Keratinocyte (primary cell): ENCODE results near the gene URGCP.

Experiments
- CTCF ChIP-seq, 3 experiments: IDR thresholded peaks in 1 of 3; conservative IDR thresholded peaks in 1 of 3; optimal IDR thresholded peaks in 1 of 3; 2 replicates in 2 of 3; 3 replicates in 1 of 3; pipeline versions ENCODE3 to v1.5.1; 2011; ENCODE audit warnings: low read length in 3 of 3, mild to moderate bottlenecking in 3 of 3, moderate library complexity in 2 of 3, control low read depth in 1 of 3, inconsistent platforms in 1 of 3; ENCODE audit not compliant: insufficient read depth in 2 of 3; ENCODE audit errors: extremely low read depth in 1 of 3
- EZH2 ChIP-seq: IDR thresholded peaks from one replicate; pipeline ENCODE4 v1.6.1; 2012; ENCODE audit warnings: inconsistent platforms, mild to moderate bottlenecking, low read length, moderate library complexity

GRCh38 chr7:43922726-43923125, 16.3 kb upstream of the URGCP start:
- TF ChIP-seq CTCF (optimal IDR thresholded peaks at IDR 0.05 in 1 of 3, IDR thresholded peaks at IDR 0.05 in 1 of 3, conservative IDR thresholded peaks at IDR 0.05 in 1 of 3; ENCODE audit: extremely low read depth in 1 of 3, insufficient read depth in 2 of 3, low read length in 3 of 3) (no peak), EZH2 (no peak)
